ENCODE results near the gene C9orf85. TPM values are rescaled to one million over a fixed set of nuclear protein-coding genes. Genes with fewer than 3 reads are reported as not detected.

C9orf85 gene, protein sequence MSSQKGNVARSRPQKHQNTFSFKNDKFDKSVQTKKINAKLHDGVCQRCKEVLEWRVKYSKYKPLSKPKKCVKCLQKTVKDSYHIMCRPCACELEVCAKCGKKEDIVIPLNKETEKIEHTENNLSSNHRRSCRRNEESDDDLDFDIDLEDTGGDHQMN
- total RNA-seq (ENCODE audit: low replicate concordance), result 11.7 and 13.7 TPM in 2 replicates

GRCh38 chr9:71911061-71911907 lies at the start of gene C9orf85, which contains the start of gene ABHD17B:
TSS of gene C9orf85 (plus strand) at chr9:71911639. CDS start at chr9:71911735, 96 bp downstream.
TSS of gene ABHD17B (minus strand) at chr9:71911193. CDS start at chr9:71875080, 36,113 bp downstream.

Other genes starting within 250 kb of the C9orf85 start
- gene CEMIP2, start 143.1 kb upstream of the C9orf85 start, total RNA-seq (ENCODE audit: low replicate concordance), result 52.2 and 60.5 TPM in 2 replicates
- gene ABHD17B, start 446 bp upstream of the C9orf85 start, total RNA-seq (ENCODE audit: low replicate concordance), result 10.6 and 14.3 TPM in 2 replicates
- gene C9orf57, start 149.0 kb downstream of the C9orf85 start, total RNA-seq (ENCODE audit: low replicate concordance), result not detected in 2 replicates
- gene GDA, start 237.8 kb downstream of the C9orf85 start, total RNA-seq (ENCODE audit: low replicate concordance), result not detected in 2 replicates

Data from smooth muscle cell of the coronary artery (primary cell).